Activated gamma-delta T cell (primary cell): ENCODE measurements around the gene GALNS.

ENCODE experiments used
- DNase-seq: peaks from one replicate; lab custom pipeline; 2025; lab: John Stamatoyannopoulos, UW

Gene GALNS

DNA sequence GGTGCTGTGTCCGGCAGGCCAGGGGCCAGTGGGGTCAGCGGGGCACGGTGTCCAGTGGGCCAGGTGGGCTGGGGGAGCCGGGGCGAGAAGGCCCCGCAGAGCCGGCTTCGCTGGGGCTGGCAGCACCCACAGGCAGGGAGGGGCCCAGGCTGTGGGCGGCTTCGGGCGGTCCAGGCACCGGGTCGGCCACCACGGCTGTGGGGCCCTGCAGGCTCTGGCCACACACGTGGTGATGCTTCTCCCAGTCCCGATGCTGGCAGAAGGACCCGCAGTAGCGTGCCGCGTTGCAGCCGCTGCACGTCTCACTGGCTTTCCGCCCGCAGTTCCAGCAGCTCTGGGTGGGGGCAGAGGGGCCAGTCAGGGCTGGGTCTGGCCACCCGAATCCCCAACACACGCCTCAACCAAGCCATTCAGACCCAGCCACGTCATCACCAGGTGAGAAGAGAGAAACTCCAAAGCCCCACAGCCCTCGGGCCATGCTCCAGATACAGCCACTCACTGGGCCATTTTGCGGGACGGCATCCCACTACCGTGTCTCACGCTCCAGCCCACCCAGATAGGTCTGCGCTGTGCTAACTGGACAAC lies 20.3 kb upstream of the GALNS start:
- DNase-seq, result no peak

DNA sequence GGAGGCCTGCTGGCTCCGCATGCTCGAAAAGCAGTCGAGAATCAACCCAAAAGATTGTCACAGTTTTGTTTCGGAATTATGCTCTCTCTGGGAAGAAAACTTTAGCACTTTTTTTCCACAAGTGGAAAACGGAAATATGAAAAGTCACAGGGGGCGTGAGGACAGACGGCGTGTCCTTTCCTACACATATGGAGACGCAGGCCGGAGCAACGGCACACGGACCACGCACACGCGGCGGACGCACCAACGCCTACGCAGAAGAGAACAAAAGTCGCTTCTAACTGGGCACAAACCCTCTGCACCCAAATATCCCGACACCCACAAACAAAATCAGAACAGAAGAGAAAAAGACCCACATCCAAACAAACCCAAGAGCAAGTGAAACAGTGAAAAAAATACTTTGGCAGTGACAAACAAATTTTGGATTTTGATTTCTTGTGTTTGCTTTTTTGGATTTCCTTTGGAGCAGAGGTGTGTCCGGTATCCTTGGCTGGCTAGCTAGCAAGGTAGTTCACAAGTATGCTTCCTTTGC lies 19.0 kb upstream of the GALNS start:
- no peak for DNase-seq

DNA sequence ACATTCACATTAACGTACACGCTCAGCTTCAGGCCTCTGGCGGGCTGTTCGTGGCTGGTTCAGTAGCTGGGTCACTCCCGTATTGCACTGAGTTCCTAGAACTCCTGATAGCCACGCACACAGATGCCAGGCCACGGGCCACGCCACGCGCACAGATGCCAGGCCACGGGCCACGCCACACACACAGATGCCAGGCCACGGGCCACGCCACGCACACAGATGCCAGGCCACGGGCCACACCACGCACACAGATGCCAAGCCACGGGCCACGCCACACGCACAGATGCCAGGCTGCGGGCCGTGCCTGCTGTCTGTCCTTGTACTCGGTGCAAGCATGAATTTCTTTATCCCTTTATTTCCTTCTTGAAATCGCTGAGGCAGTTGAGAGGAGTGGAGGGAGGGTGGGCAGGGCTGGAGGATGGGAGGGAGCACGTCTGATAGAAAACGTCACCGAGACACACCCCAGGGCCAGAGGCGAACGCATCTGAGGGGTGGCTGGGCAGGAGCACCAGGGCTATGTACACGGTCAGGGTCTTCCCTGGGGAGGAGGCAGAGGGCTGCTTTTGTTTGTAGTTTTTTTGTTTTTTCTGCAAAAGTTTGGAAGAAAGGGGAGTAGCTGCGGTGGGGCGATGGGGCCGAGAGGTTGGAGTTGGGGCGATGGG lies 18.3 kb upstream of the GALNS start:
- DNase-seq, result no peak

DNA sequence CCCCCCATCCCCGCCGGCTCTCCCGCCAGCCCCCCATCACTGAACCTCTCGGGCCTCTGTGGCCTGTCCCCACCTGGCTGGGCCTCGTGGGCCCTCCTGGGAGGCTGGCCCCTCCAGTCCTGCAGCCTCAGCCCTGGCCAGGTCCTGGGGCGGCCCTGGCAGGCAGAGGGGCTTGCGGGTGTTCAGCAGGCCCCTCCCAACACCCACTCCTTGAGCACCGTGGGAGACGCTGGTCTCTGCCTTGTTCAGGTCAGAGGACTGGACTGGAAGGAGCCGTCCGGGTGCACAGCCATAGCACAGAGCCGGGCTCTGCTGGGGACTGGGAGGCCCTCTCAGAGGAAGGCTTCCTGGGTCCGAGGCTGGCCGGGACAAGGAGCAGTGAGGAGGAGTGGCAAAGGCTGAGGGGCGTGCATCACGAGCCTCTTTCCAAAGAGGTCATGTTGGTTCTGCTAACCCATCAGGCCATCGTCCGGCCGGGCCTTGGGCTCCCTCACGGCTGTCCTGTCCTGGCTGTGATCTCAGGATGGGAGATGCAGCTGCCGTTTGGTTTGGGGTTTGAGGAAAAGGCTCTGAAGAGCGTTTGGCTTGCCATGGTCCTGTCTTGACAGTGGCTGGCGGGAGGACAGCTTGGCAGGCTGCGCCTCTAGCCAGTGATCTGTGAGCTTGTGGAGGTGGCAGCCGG lies 16.0 kb upstream of the GALNS start:
- no peak for DNase-seq

DNA sequence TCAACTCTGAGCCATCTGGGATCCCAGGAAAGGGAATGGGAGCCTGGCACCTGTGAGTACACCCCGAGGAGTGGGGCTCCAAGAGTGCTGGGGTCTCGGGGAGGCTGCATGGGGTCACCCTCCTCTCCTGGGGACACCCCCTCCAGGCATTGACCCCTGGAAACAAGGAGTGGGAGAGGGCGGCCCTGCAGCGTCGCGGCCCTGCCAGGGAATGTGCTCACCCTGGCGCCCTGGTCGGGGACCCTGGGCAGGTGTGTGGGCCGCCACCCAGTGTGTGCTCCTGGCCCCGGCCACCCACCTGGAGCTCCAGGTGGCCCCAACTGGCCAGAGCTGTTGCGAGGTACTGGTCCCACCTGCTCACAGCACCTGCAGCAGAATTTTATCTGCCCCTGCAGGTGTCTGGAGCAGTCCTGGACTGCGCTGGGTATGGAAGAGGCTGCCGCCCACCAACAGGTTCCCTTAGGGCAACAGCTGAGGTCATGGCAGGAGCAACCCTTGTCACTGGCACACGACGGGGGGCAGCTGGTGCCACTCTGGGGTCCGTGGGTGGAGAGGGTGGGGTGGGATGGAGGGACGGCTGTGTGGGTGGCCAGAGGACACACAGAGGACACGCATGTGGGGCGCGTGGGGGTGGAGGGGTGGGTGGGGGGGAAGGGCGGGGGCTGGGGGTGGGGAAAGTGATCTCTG lies 15.1 kb upstream of the GALNS start:
- DNase-seq, result no peak

DNA sequence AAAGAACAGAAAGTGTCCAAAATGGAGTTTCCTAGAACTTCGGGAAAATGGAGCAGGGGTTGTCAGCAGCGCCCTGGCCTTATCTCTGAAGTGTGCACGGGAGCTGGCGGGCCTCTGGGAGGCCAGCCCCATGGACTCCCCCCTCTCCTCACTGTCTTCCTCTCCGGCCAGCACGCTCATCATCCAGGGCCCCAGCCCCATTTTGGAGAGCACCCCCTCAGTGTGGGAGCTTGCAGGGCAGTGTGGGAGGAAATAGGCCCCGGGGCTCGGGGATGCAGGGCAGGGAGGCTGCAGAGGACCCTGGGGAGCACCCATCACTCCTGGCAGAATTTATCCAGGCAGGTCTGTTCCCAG lies 14.6 kb upstream of the GALNS start:
- no peak for DNase-seq

DNA sequence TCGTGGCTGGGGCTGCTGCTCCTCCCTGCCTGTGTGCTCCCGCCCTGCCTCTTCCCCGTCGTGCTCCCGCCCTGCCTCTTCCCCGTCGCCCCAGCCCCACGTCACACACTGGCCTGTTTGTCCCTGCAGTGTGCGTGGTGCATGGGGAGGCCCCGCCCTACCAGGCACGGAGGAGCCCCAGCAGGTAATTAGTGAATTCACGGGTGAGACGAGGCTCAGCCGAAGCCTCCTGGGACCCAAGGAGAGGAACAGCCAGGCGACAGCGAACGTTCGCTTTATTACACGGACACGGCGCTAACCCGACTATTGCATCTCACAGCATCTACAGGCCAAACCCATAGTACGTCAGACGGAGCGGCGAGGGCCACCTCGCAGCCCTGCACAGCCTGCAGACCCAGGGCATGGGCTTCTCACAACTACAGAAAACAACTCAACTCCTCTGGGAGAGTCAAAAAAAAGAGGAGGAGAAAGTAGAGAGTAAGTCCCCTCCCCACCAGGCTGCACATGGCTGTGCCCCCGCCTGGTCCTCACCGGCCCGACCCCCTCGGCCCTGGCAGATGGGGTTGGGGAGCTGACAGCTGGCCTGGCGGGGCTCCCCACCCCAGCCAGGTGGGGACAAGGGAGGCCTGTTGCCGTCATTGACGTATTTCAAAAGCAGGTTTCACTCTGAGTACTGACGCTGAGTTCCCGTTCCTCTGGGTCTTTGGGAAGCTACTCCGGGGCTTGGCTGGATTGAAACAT lies 14.0 kb upstream of the GALNS start:
- no peak for DNase-seq

DNA sequence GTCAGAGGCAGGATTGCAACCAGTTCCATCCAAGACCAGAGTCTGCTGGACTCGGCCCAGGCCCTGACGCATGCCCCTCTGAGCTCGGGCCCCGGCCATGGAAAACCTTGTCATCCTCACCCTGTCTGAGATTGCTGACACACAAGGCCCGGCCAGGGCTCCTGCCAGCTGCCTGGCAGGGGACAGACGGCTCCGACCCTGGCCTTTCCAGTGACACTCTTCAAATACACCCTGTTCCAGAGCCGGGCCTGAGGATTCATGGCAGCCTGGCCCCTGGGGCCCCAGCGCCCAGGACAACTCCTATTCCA lies 12.9 kb upstream of the GALNS start:
- DNase-seq, result no peak

DNA sequence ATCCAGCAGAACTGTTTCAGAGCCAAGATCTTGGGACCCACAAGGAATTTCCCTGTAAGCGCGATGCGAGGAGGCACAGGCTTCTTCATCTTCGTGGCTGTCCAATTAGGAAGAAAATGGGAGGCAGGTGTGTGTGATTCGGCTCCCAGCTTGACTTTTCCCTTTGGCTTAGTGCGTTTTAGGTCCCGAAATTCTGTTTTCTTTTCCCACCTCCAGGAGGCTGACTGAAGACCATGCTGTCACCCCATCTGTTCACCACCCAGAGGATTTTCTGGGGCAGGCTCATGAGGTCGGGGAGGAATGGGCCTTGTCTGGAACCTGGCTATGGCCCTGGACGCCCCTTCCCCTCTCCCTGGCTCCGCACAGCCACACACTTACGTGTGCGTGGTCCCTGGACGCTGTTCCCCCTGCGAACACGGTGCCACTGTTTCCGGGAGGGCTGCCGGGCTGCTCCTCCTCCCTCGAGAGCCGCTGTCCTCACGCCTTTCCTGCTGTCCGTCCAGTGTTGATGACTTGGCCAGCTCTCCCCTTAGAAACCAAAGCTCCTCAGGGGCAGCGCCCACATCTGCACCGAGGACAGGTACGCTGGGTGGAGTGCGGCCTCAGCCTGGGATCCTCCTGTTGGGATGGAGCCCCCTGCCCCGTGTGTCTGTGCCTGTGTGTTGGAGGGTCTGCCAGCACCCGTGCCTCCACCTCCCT lies 12.4 kb upstream of the GALNS start:
- DNase-seq, result no peak

DNA sequence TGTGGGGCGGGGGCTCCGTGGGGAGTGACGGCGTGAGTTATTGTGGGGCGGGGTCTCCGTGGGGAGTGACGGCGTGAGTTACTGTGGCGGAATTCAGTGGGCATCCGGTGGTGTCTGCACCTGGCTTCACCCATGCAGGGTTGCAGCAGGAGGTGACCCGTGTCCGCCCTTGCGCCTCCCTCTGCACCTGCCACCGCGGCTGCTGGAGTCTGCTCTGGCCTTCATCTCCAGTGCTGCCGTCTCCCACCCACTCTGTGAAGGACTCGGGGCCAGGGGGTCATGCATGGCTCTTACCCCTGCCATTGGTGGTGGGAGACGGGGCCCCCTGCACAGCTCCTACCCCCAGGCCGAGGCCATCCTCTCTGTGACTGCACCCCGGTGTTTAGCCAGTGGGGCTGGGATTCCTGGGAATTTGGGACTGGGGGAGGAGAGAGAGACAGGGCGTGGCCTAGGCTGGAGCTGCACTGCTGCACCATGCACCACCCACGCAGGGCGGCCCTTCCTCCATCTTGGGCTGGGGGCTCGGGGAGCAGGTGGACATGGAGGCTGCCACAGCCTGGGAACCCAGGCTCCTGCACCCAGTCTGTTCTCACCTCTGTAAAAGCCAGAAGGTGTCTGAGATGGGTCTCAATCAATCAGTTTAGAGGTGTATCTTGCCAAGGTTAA lies 11.0 kb upstream of the GALNS start:
- no peak for DNase-seq

DNA sequence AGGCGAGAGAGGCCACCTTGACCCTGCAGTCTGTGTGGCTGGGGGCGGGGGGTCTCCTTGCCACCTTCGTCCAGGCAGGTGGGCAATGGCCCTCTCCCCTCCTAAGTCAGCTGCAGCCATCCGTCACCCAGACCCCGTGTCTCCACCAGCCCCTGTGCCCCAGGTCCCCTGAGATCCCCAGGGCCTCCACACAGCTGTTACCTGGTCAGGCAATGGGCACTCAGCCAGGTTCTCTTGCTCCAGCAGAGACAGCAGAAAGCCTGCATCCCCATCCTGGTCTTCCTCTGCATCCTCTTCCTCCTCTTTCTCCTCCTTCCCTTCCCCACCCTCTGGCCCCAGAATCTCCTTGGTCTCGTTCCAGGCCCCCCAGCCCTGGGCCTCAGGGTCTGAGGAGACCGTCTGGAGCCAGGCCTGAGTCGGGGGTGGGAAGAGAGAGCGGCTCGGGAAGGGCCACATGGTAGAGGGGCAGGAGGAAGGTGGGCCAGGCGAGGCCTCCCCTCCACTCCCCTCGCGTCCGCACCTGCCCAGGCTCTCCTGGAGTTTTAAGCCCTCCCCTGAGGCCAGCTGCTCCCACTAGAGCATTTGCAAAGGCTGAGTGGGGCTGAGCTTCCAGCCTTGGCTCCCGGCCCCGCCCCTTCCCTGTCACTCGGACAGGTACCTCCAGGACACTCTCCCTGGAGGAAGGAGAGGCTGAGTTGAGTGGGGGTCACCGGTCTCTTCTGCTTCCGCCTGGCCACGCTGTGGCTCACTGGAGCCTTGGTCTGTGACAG lies 9.6 kb upstream of the GALNS start, which contains the start of gene PABPN1L:
Gene PABPN1L, minus strand, starts transcription at position 510 of the 770 bp plus-strand sequence. Its CDS starts 54 bp downstream, at position 456.
- no peak for DNase-seq

DNA sequence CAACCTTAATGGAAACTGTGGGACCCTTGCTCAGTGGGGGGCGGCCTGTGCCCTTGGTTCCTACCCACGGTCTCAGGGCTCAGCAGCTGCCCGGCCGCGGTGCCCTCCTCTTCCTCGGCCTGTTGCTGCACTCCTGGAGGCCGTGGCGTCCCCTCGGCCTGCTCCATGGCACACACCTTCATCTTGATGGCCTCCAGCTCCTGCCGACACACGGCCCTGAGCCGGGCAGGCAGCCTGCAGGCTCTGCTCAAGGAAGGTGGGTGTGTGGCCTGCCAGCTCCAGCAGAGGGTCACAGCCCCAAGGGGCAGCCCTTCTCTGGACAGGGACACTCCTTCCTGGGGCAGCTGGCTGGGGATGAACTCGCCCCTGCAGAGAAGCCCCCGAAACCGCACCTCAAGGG lies 9.0 kb upstream of the GALNS start:
- no peak for DNase-seq

DNA sequence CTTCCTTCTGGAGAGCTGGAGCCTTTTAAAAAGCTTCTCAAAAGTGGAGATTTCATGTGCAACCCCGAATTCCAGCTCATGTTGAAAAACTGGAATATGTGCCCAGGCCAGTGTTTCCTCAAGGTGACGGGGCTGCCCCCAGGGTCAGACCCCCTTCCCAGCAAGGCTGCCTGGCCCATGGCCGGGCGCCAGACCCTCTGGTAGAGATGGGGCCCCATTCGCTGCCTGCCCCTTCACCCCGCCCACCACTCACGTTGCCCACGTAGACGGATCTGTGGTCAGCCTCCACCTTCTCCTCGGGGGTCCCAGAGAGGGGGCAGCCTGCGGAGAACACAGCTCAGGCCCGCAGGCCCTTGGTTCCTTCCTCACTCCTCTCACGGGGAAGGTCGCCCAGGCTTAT lies 8.6 kb upstream of the GALNS start:
- no peak for DNase-seq

DNA sequence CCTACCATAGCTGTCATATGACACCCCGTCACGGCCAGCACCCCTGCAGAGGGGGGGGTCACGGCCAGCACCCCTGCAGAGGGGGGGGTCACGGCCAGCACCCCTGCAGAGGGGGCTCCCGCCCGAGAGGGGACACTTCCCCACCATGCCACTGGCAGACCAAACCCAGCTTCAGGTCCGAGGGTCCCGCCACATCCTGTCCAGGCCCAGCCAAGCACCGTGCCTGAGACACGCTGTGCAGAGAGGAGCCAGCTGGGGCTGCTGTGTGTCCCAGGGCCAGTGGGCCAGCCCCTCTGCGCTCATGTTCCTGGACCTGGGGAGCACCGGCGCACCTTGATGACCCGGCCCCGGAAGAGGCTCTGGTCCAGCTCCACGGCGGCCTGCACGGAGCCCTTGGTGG lies 7.8 kb upstream of the GALNS start:
- no peak for DNase-seq

DNA sequence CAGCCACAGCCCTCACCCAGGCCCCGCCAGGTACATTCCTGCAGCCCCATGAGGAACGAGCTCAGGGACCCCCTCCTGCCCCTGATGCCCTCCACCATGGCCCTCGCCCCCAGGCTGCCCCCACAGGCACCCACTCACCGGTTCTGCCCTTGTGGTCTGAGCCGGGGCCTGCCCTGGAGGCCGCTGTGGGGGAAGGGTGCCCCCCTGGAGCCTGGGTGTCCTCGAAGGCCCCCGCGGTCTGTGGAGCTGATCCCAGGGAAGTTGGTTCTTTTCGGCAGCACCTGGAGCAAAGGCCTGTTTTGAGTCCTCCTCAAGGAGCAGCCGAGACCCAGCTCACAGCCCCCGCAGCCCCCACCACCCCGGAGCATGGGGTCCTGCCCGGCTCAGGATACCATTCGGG lies 7.4 kb upstream of the GALNS start:
- DNase-seq, result no peak

DNA sequence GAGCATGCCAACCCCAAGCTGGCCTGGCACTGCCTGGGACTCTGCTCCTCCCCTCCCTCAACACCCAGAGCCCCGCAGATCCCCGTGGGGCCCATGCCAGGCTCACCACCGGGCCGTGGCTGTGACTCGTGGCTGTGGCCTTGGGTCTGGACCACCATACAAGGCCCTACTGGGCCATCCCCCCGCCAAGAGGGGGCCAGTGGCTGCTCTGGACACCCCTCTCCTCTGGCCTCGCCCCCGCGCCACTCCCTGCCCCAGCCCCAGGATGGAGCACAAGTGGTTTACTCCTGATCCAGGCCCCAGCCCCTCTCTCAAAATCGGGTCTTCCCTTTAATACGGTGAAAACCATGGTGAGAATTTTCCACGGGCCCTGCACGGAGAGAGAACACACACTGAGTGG lies 6.7 kb upstream of the GALNS start:
- no peak for DNase-seq

DNA sequence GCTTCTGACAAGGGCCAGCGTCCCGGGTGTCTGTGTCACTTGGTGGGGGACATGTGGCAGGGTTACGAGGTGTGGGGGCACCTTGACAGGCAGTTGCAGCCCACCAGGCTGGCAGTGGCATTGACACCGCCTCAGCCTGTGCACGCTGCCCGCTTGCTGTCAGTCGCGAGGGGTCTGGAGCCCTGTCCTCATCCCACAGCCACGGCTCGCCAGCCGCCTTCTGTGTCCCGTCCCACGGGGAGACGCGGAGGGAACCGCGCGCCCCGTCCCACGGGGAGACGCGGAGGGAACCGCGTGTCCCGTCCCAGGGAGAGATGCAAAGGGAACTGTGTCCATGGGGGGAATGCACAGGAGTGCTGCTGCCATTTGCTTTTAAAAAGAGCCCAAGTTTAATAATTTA lies 6.2 kb upstream of the GALNS start:
- DNase-seq, result no peak

DNA sequence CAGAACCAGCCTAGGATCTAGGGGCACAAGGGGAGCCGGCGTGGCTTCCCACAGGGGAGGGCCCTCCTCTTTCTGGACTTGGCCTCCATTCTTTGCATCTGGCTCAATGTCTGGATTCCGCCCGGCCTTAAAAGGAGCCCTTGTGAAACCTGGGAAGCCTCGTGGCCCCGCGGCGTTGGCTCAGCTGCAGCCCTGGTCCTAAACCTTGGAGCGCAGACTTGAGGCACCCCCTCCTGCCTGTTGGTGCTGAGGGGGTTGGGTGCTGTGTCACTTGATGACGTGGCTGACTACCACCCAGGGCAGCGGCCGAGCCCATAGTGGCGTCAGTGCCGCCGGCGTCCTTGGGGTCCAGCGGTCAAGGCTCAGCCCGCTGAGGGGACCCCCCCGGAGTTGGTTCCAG lies 4.6 kb upstream of the GALNS start:
- no peak for DNase-seq

DNA sequence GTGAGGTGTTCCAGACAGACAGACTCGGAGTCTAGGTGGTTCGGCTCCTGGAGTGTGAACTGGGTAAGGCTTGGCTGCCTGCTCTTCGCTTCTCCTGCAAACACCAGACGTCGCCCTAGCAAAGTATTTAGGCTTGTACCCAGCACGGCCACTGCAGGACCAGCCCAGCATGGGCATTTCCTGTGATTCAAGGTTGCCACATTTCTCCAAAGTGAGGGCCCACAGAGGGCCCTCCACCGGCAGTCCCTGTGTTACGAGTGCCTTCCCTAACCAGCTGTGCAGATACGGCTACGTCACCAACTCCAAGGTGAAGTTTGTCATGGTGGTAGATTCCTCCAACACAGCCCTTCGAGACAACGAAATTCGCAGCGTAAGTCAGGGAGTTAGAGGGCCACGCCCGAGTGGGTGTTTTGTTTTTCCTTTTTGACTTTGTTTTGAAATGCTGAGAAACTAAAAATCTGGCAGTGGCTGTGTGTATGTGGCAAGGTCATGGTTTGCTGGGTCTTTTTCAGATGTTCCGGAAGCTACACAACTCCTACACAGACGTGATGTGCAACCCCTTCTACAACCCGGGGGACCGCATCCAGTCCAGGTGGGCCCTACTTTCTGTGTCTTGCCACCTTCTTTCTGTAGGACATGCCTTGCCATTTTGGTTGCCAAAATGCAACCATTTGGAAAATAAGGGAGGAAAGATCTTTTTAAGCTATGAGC lies 2.8 kb upstream of the GALNS start:
- no peak for DNase-seq
